Stomach smooth muscle (tissue), 2 donors: ENCODE results near the gene MPHOSPH9.
A peak's percentile ranks its signal among the peaks of the same experiment; 100 is the strongest.

Experiments used
- H3K27ac ChIP-seq: one replicate; pipeline ENCODE4 v1.7.0; 2013; ENCODE audit warnings: mild to moderate bottlenecking, low read length, inconsistent platforms
- H3K27me3 ChIP-seq, 2 donors: one replicate each; pipeline ENCODE4 v1.7.0; 2013; ENCODE audit warnings: low read length in 2 of 2; ENCODE audit not compliant: insufficient read depth in 2 of 2, control insufficient read depth in 1 of 2
- H3K36me3 ChIP-seq, 2 donors: one replicate each; pipeline ENCODE4 v1.7.0; 2013; ENCODE audit warnings: low read length in 2 of 2; ENCODE audit not compliant: control insufficient read depth in 2 of 2, insufficient read depth in 2 of 2
- H3K4me1 ChIP-seq: one replicate; pipeline ENCODE4 v1.7.0; 2013; ENCODE audit warnings: low read length; ENCODE audit not compliant: control insufficient read depth, insufficient read depth
- H3K4me3 ChIP-seq, 2 donors: one replicate each; pipeline ENCODE4 v1.7.0; 2013; ENCODE audit warnings: low read length in 2 of 2
- H3K9ac ChIP-seq, 2 donors: one replicate each; pipeline ENCODE4 v1.7.0; 2013; ENCODE audit warnings: low read length in 2 of 2, mild to moderate bottlenecking in 1 of 2
- H3K9me3 ChIP-seq, 2 donors: one replicate each; pipeline ENCODE4 v1.7.0; 2013; ENCODE audit warnings: low read length in 2 of 2; ENCODE audit not compliant: control insufficient read depth in 2 of 2
- donor health status: healthy.
- donor health status: Pancreatic carcinoma.

The MPHOSPH9 gene

GRCh38 chr12:123268850-123269249 lies 35.9 kb upstream of the MPHOSPH9 start:
- peaks cover 28% of the 10 kb centered on the region for H3K4me1 ChIP-seq
- no peaks in the 10 kb centered on the region for H3K27me3 ChIP-seq
- peak overlapping the region in 1 of 2 donors; percentile 78 for H3K4me3 ChIP-seq
- H3K27ac ChIP-seq: peak overlapping the region; percentile 71
- no peak overlapping the region for H3K9ac ChIP-seq
- peaks cover 0 to 5% of the 10 kb centered on the region in 2 donors for H3K36me3 ChIP-seq
- no peaks in the 10 kb centered on the region for H3K9me3 ChIP-seq

- H3K27ac ChIP-seq: peak overlapping the region; percentile 71
- no peaks in the 10 kb centered on the region for H3K9me3 ChIP-seq
- H3K4me3 ChIP-seq: no peak overlapping the region
- peaks cover 28% of the 10 kb centered on the region for H3K4me1 ChIP-seq
- no peaks in the 10 kb centered on the region for H3K27me3 ChIP-seq
- peaks cover 0 to 7% of the 10 kb centered on the region in 2 donors for H3K36me3 ChIP-seq
- peak overlapping the region in 1 of 2 donors; percentile 42 for H3K9ac ChIP-seq
Observed at GRCh38 chr12:123267991-123268843, 35.3 kb upstream of the MPHOSPH9 start.

- Histone ChIP-seq H3K4me1 (peaks cover 27% of the 10 kb centered on the region), H3K9me3 (no peaks in the 10 kb centered on the region), H3K27me3 (no peaks in the 10 kb centered on the region), H3K4me3 (no peak overlapping the region), H3K27ac (no peak overlapping the region), H3K9ac (no peak overlapping the region), H3K36me3 (peaks cover 0 to 11% of the 10 kb centered on the region in 2 donors)
Observed at GRCh38 chr12:123267335-123267920, 34.5 kb upstream of the MPHOSPH9 start.

GRCh38 chr12:123266679-123267277 lies 33.8 kb upstream of the MPHOSPH9 start:
- Histone ChIP-seq H3K4me3 (no peak overlapping the region), H3K36me3 (peaks cover 5 to 18% of the 10 kb centered on the region in 2 donors), H3K9me3 (no peaks in the 10 kb centered on the region), H3K27me3 (no peaks in the 10 kb centered on the region), H3K4me1 (peaks cover 22% of the 10 kb centered on the region), H3K9ac (no peak overlapping the region), H3K27ac (no peak overlapping the region)

- Histone ChIP-seq H3K36me3 (peaks cover 9 to 22% of the 10 kb centered on the region in 2 donors), H3K27ac (no peak overlapping the region), H3K9me3 (no peaks in the 10 kb centered on the region), H3K27me3 (no peaks in the 10 kb centered on the region), H3K9ac (no peak overlapping the region), H3K4me3 (no peak overlapping the region), H3K4me1 (peaks cover 22% of the 10 kb centered on the region)
Observed at GRCh38 chr12:123265851-123266678, 33.1 kb upstream of the MPHOSPH9 start.

GRCh38 chr12:123264642-123265041 lies 31.7 kb upstream of the MPHOSPH9 start:
- Histone ChIP-seq H3K27ac (no peak overlapping the region), H3K9ac (no peak overlapping the region), H3K4me3 (no peak overlapping the region), H3K36me3 (peaks cover 18 to 22% of the 10 kb centered on the region in 2 donors), H3K9me3 (no peaks in the 10 kb centered on the region), H3K4me1 (peaks cover 10% of the 10 kb centered on the region), H3K27me3 (no peaks in the 10 kb centered on the region)

GRCh38 chr12:123263196-123263817 lies 30.4 kb upstream of the MPHOSPH9 start:
- H3K9me3 ChIP-seq: no peaks in the 10 kb centered on the region
- no peaks in the 10 kb centered on the region for H3K27me3 ChIP-seq
- no peak overlapping the region for H3K27ac ChIP-seq
- no peak overlapping the region for H3K4me3 ChIP-seq
- peaks cover 29 to 31% of the 10 kb centered on the region in 2 donors for H3K36me3 ChIP-seq
- H3K9ac ChIP-seq: no peak overlapping the region
- no peaks in the 10 kb centered on the region for H3K4me1 ChIP-seq

GRCh38 chr12:123261196-123261595 lies 28.3 kb upstream of the MPHOSPH9 start:
- Histone ChIP-seq H3K27me3 (no peaks in the 10 kb centered on the region), H3K27ac (no peak overlapping the region), H3K9ac (no peak overlapping the region), H3K9me3 (no peaks in the 10 kb centered on the region), H3K36me3 (peaks cover 36 to 39% of the 10 kb centered on the region in 2 donors), H3K4me3 (no peak overlapping the region), H3K4me1 (no peaks in the 10 kb centered on the region)

GRCh38 chr12:123260081-123260480 lies 27.1 kb upstream of the MPHOSPH9 start:
- no peak overlapping the region for H3K27ac ChIP-seq
- H3K4me3 ChIP-seq: no peak overlapping the region
- H3K9ac ChIP-seq: no peak overlapping the region
- H3K4me1 ChIP-seq: no peaks in the 10 kb centered on the region
- no peaks in the 10 kb centered on the region for H3K27me3 ChIP-seq
- no peaks in the 10 kb centered on the region for H3K9me3 ChIP-seq
- peaks cover 42 to 45% of the 10 kb centered on the region in 2 donors for H3K36me3 ChIP-seq

GRCh38 chr12:123258593-123258992 lies 25.7 kb upstream of the MPHOSPH9 start:
- Histone ChIP-seq H3K9me3 (no peaks in the 10 kb centered on the region), H3K9ac (no peak overlapping the region), H3K36me3 (peaks cover 52 to 53% of the 10 kb centered on the region in 2 donors), H3K27me3 (no peaks in the 10 kb centered on the region), H3K4me3 (no peak overlapping the region), H3K4me1 (peaks cover 10% of the 10 kb centered on the region), H3K27ac (no peak overlapping the region)
